HEK293 (cell line): ENCODE data around the gene CTF1.

Experiments used
- ATF2 ChIP-seq: fragments of 450-650 bp; formaldehyde crosslinking; IDR thresholded peaks from 2 replicates; pipeline ENCODE4 v1.5.1; 2016; ENCODE audit warnings: missing biosample characterization, missing genetic modification characterization, low read depth
- CTCF ChIP-seq: fragments of 450-650 bp; formaldehyde crosslinking; IDR thresholded peaks from 2 replicates; pipeline ENCODE4 v1.5.1; 2016; ENCODE audit warnings: missing biosample characterization, missing genetic modification characterization
- KLF9 ChIP-seq: fragments of 450-650 bp; formaldehyde crosslinking; IDR thresholded peaks from 2 replicates; pipeline ENCODE4 v1.5.1; 2016; ENCODE audit warnings: missing biosample characterization, missing genetic modification characterization, low read depth
- PATZ1 ChIP-seq: fragments of 450-650 bp; formaldehyde crosslinking; IDR thresholded peaks from 2 replicates; pipeline ENCODE4 v1.5.1; 2016; ENCODE audit warnings: missing biosample characterization, missing genetic modification characterization
- ZNF138 ChIP-seq: fragments of 450-650 bp; formaldehyde crosslinking; IDR thresholded peaks from 2 replicates; pipeline ENCODE4 v1.5.1; 2016; ENCODE audit warnings: missing biosample characterization, missing genetic modification characterization, borderline replicate concordance
- ZNF768 ChIP-seq: fragments of 450-650 bp; formaldehyde crosslinking; IDR thresholded peaks from 2 replicates; pipeline ENCODE4 v1.5.1; 2018; ENCODE audit warnings: missing biosample characterization, mild to moderate bottlenecking, missing genetic modification characterization
- TF ChIP-seq, protein P1 (sequence below): IDR thresholded peaks from 2 replicates; pipeline ENCODE4 v1.6.1; 2011; ENCODE audit warnings: mild to moderate bottlenecking, low read depth, low read length, borderline replicate concordance

DNA sequence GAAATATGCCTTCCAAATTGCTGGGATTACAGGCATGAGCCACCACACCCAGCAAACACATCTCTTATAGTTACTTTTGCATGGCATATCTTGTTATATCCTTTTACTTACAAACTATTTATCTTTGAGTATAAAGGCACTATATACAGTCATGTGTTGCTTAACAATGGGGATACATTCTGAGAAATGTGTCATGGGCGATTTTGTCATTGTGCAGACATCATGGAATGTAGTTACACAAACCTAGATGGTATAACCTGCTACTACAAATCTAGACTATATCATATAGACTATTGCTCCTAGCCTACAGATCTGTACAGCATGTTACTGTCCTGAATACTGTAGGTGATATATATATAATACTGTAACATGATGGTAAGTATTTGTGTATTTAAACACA lies 46.2 kb upstream of the CTF1 start:
- TF ChIP-seq CTCF (tag by site-specific recombination) (no peak), KLF9 (tag by site-specific recombination) (no peak), ZNF768 (tag by site-specific recombination) (no peak), PATZ1 (tag by site-specific recombination) (no peak), ATF2 (no peak), ZNF138 (tag by site-specific recombination) (no peak)
- TF ChIP-seq, protein P1, sequence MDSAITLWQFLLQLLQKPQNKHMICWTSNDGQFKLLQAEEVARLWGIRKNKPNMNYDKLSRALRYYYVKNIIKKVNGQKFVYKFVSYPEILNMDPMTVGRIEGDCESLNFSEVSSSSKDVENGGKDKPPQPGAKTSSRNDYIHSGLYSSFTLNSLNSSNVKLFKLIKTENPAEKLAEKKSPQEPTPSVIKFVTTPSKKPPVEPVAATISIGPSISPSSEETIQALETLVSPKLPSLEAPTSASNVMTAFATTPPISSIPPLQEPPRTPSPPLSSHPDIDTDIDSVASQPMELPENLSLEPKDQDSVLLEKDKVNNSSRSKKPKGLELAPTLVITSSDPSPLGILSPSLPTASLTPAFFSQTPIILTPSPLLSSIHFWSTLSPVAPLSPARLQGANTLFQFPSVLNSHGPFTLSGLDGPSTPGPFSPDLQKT: no peak
